ENCODE data around the gene ATP6V1E1. TPM values are rescaled to one million over a fixed set of nuclear protein-coding genes. Genes with fewer than 3 reads are reported as not detected.

Gene ATP6V1E1
- total and polyA plus RNA-seq, 5 donors, result 162 to 207 (median 191) TPM

DNA sequence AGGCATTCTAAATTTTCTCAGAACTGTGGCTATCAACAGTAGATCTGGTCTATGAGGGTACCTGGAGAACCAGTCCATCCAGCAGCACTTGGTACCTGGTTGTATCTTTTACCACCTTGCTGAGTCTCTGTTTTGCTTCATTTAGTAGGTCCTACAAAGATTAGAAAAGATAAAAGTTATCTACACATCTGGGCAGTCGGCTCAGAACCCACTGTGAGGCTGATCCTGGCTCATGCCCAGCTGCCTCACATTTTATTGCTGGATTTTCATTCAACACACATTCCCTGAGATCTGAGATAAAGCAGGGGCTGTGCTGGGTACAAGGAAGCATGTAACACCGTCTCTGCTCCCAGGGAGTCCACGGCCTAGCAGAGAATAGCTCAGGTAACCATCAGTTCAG lies 27.5 kb downstream of the ATP6V1E1 start:
- no peaks in the 10 kb centered on the region for H3K27me3 ChIP-seq (ENCODE audit: control insufficient read depth, insufficient read depth)
- H3K9me3 ChIP-seq (ENCODE audit: control insufficient read depth, low read length), result no peaks in the 10 kb centered on the region
- intact Hi-C loops (cut with DNase I), result no loop called here
- H3K4me3 ChIP-seq (ENCODE audit: low read length), result no peak overlapping the region
- H3K4me1 ChIP-seq (ENCODE audit: control insufficient read depth, insufficient read depth, low read length), result no peaks in the 10 kb centered on the region
- H3K27ac ChIP-seq (ENCODE audit: low read length), result no peak overlapping the region
- 57% methylated on average over 3 of the region's 3 CpGs for WGBS
- ATAC-seq (no peak), DNase-seq (no peak)

GRCh38 chr22:17598318-17598717 lies 30.2 kb downstream of the ATP6V1E1 start:
- H3K4me1 ChIP-seq (ENCODE audit: control insufficient read depth, insufficient read depth, low read length), result no peaks in the 10 kb centered on the region
- H3K27me3 ChIP-seq (ENCODE audit: control insufficient read depth, insufficient read depth), result no peaks in the 10 kb centered on the region
- H3K4me3 ChIP-seq (ENCODE audit: low read length), result no peak overlapping the region
- ATAC-seq (no peak), DNase-seq (no peak)
- H3K27ac ChIP-seq (ENCODE audit: low read length), result no peak overlapping the region
- H3K9me3 ChIP-seq (ENCODE audit: control insufficient read depth, low read length), result no peaks in the 10 kb centered on the region
- intact Hi-C loops (cut with DNase I), result no loop called here
- 94% methylated on average over 4 of the region's 4 CpGs for WGBS

DNA sequence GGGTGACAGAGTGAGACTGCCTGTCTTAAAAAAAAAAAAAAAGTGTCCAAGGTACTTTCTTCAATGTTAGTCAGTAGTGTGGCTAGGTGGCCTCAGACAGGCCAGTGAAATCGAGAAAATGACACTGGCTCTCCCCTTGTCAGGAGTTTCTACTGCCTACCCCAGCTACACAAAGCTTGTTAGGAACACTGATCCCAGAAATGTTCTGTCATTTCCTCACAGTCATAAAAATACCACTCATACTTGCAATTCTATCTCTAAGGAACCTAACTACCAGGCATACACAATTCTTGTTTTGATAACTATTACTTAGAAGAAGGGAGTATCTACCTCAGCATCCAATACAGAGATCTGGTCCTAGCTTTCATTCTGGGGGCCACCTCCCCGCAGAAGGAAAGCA lies 31.3 kb downstream of the ATP6V1E1 start:
- intact Hi-C loops (cut with DNase I), result no loop called here
- no peak for DNase-seq
- no peak overlapping the region for H3K27ac ChIP-seq (ENCODE audit: low read length)
- no peak overlapping the region for H3K4me3 ChIP-seq (ENCODE audit: low read length)
- WGBS, result over 99% methylated on average over 2 of the region's 2 CpGs
- no peaks in the 10 kb centered on the region for H3K27me3 ChIP-seq (ENCODE audit: control insufficient read depth, insufficient read depth)
- H3K4me1 ChIP-seq (ENCODE audit: control insufficient read depth, insufficient read depth, low read length), result no peaks in the 10 kb centered on the region
- H3K9me3 ChIP-seq (ENCODE audit: control insufficient read depth, low read length), result no peaks in the 10 kb centered on the region
- ATAC-seq, result no peak

DNA sequence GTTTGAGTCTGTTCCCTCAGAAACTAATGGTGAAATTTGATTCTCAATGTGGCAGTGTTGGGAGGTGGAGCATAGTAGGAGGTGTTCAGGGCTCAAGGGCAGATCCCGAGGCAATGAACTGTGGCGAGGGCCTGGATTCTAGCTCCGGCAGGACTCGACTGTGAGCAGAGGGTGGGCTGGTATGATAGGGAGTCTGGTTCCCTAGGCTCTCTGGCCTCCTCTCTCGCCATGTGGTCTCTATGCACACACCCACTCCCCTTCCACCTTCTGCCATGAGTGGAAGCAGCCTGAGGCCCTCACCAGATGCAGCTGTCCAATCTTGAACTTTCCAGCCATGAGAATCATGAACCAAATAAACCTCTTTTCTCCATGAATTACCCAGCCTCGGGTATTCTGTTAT lies 32.3 kb downstream of the ATP6V1E1 start:
- no peak overlapping the region for H3K4me3 ChIP-seq (ENCODE audit: low read length)
- no peaks in the 10 kb centered on the region for H3K4me1 ChIP-seq (ENCODE audit: control insufficient read depth, insufficient read depth, low read length)
- DNase-seq, result no peak
- no peak for ATAC-seq
- no peaks in the 10 kb centered on the region for H3K9me3 ChIP-seq (ENCODE audit: control insufficient read depth, low read length)
- WGBS, result over 99% methylated on average over 6 of the region's 6 CpGs
- intact Hi-C loops (cut with DNase I), result no loop called here
- H3K27ac ChIP-seq (ENCODE audit: low read length), result no peak overlapping the region
- no peaks in the 10 kb centered on the region for H3K27me3 ChIP-seq (ENCODE audit: control insufficient read depth, insufficient read depth)

- ATAC-seq, result no peak
- no peaks in the 10 kb centered on the region for H3K27me3 ChIP-seq (ENCODE audit: control insufficient read depth, insufficient read depth)
- no peaks in the 10 kb centered on the region for H3K9me3 ChIP-seq (ENCODE audit: control insufficient read depth, low read length)
- H3K4me1 ChIP-seq (ENCODE audit: control insufficient read depth, insufficient read depth, low read length), result no peaks in the 10 kb centered on the region
- DNase-seq, result no peak
- H3K4me3 ChIP-seq (ENCODE audit: low read length), result no peak overlapping the region
- 80% methylated on average over 5 of the region's 5 CpGs for WGBS
- H3K27ac ChIP-seq (ENCODE audit: low read length), result no peak overlapping the region
- intact Hi-C loops (cut with DNase I), result no loop called here
Measured at GRCh38 chr22:17592201-17592600, 36.3 kb downstream of the ATP6V1E1 start.

DNA sequence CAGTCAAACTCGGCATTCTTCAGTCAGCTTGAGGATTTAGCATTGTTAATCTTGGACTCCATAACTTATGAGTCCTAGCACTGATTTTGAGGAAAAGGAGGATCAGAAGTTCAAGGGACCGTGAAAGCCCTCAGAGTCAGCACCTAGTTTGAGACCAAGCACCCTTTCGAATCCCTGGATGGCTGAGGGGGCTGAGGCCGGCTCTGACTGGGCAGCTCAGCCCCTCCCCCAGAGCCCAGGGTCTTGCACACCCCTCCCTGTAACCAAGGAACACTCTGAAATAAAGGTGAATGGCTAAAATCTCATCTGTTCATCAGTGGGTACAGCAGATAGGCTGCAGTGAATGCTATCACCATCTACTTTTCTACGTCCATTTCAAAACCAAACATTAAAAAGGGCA lies 38.0 kb downstream of the ATP6V1E1 start:
- 87% methylated on average over 5 of the region's 5 CpGs for WGBS
- H3K4me3 ChIP-seq (ENCODE audit: low read length), result no peak overlapping the region
- ATAC-seq (no peak), DNase-seq (no peak)
- no peak overlapping the region for H3K27ac ChIP-seq (ENCODE audit: low read length)
- no peaks in the 10 kb centered on the region for H3K4me1 ChIP-seq (ENCODE audit: control insufficient read depth, insufficient read depth, low read length)
- intact Hi-C loops (cut with DNase I), result no loop called here
- H3K27me3 ChIP-seq (ENCODE audit: control insufficient read depth, insufficient read depth), result no peaks in the 10 kb centered on the region
- no peaks in the 10 kb centered on the region for H3K9me3 ChIP-seq (ENCODE audit: control insufficient read depth, low read length)

DNA sequence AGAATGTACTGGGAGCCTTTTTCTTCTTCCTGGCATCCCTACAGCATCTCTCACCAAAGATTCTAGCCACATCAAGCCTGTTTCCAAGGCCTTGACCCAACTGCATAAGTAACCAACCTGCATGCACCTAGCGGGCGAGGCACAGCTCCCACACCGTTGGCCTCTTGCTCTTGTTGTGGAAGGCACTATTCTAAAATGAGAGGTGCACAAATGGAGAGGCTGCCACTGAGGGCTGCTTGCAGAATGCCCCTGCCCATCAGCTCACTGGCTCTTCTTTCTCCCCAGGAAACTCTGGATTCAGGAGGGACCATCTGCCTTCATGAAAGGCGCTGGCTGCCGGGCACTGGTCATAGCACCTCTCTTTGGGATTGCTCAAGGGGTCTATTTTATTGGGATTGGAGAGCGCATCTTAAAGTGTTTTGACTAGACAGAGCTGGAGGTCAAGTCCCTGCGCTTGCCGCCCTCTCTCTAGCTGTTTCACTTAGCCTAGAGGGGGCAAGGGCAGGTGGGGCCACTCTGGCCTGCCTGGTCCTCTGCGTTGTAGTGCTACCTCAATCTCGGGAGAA lies 38.7 kb downstream of the ATP6V1E1 start:
- ATAC-seq, result no peak

GRCh38 chr22:17588606-17589005 lies 39.9 kb downstream of the ATP6V1E1 start:
- ATAC-seq, result no peak
- Histone ChIP-seq H3K27ac (ENCODE audit: low read length) (no peak overlapping the region), H3K4me3 (ENCODE audit: low read length) (no peak overlapping the region), H3K4me1 (ENCODE audit: control insufficient read depth, insufficient read depth, low read length) (no peaks in the 10 kb centered on the region), H3K9me3 (ENCODE audit: control insufficient read depth, low read length) (no peaks in the 10 kb centered on the region), H3K27me3 (ENCODE audit: control insufficient read depth, insufficient read depth) (no peaks in the 10 kb centered on the region)
- no peak for DNase-seq
- 96% methylated on average over 11 of the region's 11 CpGs for WGBS
- intact Hi-C loops (cut with DNase I), result no loop called here

More for the DNA sequence above, 38.7 kb downstream of the ATP6V1E1 start:
- H3K9me3 ChIP-seq (ENCODE audit: control insufficient read depth, low read length), result no peaks in the 10 kb centered on the region
- 94% methylated on average over 10 of the region's 10 CpGs for WGBS
- intact Hi-C loops (cut with DNase I), result no loop called here
- H3K27ac ChIP-seq (ENCODE audit: low read length), result no peak overlapping the region
- no peak overlapping the region for H3K4me3 ChIP-seq (ENCODE audit: low read length)
- no peaks in the 10 kb centered on the region for H3K27me3 ChIP-seq (ENCODE audit: control insufficient read depth, insufficient read depth)
- no peak for DNase-seq
- no peaks in the 10 kb centered on the region for H3K4me1 ChIP-seq (ENCODE audit: control insufficient read depth, insufficient read depth, low read length)

- 83% methylated on average over 14 of the region's 14 CpGs for WGBS
- H3K4me1 ChIP-seq (ENCODE audit: control insufficient read depth, insufficient read depth, low read length), result no peaks in the 10 kb centered on the region
Measured at GRCh38 chr22:17587629-17588028, 40.9 kb downstream of the ATP6V1E1 start.

GRCh38 chr22:17586831-17587440 lies 41.6 kb downstream of the ATP6V1E1 start:
- WGBS, result 78% methylated on average over 14 of the region's 14 CpGs
- no peaks in the 10 kb centered on the region for H3K9me3 ChIP-seq (ENCODE audit: control insufficient read depth, low read length)
- no peaks in the 10 kb centered on the region for H3K27me3 ChIP-seq (ENCODE audit: control insufficient read depth, insufficient read depth)
- ATAC-seq (peak; percentile 38 to 50), DNase-seq (no peak)
- intact Hi-C loops (cut with DNase I), result no loop called here
- H3K27ac ChIP-seq (ENCODE audit: low read length), result peak overlapping the region; percentile 41
- H3K4me1 ChIP-seq (ENCODE audit: control insufficient read depth, insufficient read depth, low read length), result no peaks in the 10 kb centered on the region
- H3K4me3 ChIP-seq (ENCODE audit: low read length), result no peak overlapping the region

More at GRCh38 chr22:17587629-17588028, 40.9 kb downstream of the ATP6V1E1 start:
- DNase-seq, result no peak
- Histone ChIP-seq H3K9me3 (ENCODE audit: control insufficient read depth, low read length) (no peaks in the 10 kb centered on the region), H3K27ac (ENCODE audit: low read length) (no peak overlapping the region), H3K27me3 (ENCODE audit: control insufficient read depth, insufficient read depth) (no peaks in the 10 kb centered on the region), H3K4me3 (ENCODE audit: low read length) (no peak overlapping the region)
- ATAC-seq, result peak in 1 of 2 donors; percentile 15
- intact Hi-C loops (cut with DNase I), result no loop called here

- intact Hi-C loops (cut with DNase I), result no loop called here
- no peak overlapping the region for H3K27ac ChIP-seq (ENCODE audit: low read length)
- ATAC-seq, result no peak
- no peak overlapping the region for H3K4me3 ChIP-seq (ENCODE audit: low read length)
- no peaks in the 10 kb centered on the region for H3K27me3 ChIP-seq (ENCODE audit: control insufficient read depth, insufficient read depth)
- 89% methylated on average over 10 of the region's 10 CpGs for WGBS
- no peaks in the 10 kb centered on the region for H3K9me3 ChIP-seq (ENCODE audit: control insufficient read depth, low read length)
- DNase-seq, result no peak
- no peaks in the 10 kb centered on the region for H3K4me1 ChIP-seq (ENCODE audit: control insufficient read depth, insufficient read depth, low read length)
Measured at GRCh38 chr22:17583151-17583550, 45.4 kb downstream of the ATP6V1E1 start.

DNA sequence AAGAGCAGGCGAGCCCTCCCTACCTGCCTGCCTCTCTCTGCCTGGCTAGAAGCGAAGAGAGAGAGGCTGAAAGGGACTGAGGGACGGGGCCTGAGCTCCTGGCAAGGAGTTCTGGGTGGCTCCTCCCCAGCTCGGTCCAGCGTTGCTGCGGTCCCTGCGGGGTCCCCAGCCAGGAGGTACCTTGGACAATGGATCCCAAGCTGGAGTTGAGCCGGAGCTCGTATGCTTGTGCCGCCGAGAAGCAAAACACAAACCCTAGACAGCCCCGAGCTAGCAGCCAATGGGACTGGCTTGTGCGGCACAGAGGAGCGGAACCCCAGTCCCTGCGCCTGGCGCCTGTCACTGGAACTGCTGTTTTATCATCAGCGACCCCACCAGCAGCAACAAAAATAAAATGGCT lies 46.9 kb downstream of the ATP6V1E1 start:
- H3K27ac ChIP-seq (ENCODE audit: low read length), result no peak overlapping the region
- WGBS, result 84% methylated on average over 17 of the region's 17 CpGs
- H3K27me3 ChIP-seq (ENCODE audit: control insufficient read depth, insufficient read depth), result no peaks in the 10 kb centered on the region
- no peak overlapping the region for H3K4me3 ChIP-seq (ENCODE audit: low read length)
- H3K4me1 ChIP-seq (ENCODE audit: control insufficient read depth, insufficient read depth, low read length), result no peaks in the 10 kb centered on the region
- intact Hi-C loops (cut with DNase I), result no loop called here
- no peak for DNase-seq
- peak in 1 of 2 donors; percentile 8 for ATAC-seq
- no peaks in the 10 kb centered on the region for H3K9me3 ChIP-seq (ENCODE audit: control insufficient read depth, low read length)
